OCI-LY1 (cell line): Measurements from ENCODE around the gene SYNDIG1.

Experiments used
- EZH2 ChIP-seq: fragments of 200-600 bp; sonication (generic), shearing (Covaris generic); IDR thresholded peaks from 2 replicates; pipeline ENCODE4 v1.8.0; 2017; ENCODE audit warnings: borderline replicate concordance, mixed run types, mild to moderate bottlenecking, antibody characterized with exemption, low read length, moderate library complexity, mixed read lengths
- TF ChIP-seq, protein P1 (sequence below): fragments of 200-600 bp; sonication (generic), shearing (Covaris generic); IDR thresholded peaks from 2 replicates; pipeline ENCODE4 v1.5.1; 2017; ENCODE audit warnings: mild to moderate bottlenecking, antibody characterized with exemption, low read length, moderate library complexity, mixed read lengths

DNA sequence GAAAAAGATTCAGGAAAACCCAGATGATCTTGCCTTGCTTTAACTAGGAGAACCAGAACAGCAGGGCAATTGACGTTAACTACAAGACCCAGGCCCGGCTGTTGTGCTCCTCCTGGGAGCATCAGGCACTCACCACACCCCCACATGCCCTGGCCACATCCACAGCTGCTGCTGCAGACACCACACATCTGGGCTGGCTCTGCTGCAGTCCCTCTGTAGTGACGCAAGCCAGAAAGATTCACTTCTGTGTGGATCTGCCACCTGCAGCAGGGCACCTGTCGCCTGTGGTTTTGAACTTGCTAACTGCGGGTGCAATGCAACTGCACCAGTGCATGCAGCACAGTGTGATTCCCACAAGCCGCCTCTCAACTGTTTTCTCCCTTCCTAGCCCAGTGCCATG lies 228.8 kb downstream of the SYNDIG1 start:
- TF ChIP-seq, protein P1, sequence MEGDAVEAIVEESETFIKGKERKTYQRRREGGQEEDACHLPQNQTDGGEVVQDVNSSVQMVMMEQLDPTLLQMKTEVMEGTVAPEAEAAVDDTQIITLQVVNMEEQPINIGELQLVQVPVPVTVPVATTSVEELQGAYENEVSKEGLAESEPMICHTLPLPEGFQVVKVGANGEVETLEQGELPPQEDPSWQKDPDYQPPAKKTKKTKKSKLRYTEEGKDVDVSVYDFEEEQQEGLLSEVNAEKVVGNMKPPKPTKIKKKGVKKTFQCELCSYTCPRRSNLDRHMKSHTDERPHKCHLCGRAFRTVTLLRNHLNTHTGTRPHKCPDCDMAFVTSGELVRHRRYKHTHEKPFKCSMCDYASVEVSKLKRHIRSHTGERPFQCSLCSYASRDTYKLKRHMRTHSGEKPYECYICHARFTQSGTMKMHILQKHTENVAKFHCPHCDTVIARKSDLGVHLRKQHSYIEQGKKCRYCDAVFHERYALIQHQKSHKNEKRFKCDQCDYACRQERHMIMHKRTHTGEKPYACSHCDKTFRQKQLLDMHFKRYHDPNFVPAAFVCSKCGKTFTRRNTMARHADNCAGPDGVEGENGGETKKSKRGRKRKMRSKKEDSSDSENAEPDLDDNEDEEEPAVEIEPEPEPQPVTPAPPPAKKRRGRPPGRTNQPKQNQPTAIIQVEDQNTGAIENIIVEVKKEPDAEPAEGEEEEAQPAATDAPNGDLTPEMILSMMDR, result no peak
- TF ChIP-seq EZH2, result no peak
